ENCODE results near the gene PNMA6E.

The PNMA6E gene

DNA sequence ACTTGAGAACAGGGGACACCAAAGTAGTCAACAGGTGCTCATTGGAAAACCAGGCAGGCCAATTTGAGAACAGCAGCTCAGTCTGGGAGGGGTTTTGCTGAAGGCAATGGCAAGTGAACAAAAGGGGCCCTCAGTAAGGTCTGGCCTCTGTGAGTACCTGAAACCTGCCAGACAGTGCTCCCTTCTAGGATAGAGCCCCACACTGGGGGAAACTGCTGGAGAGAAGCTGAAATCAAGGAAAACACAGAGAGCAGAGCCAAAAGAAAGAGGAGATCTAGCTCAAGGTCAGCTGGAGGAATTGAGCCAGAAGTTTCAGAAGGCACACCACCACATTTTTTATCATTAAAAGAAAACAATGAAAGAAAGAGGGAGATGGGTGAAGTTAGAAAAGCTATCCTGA lies 28.2 kb downstream of the PNMA6E start:
- no peak for DNase-seq (ENCODE audit: low spot score)
- TF ChIP-seq, protein P1, sequence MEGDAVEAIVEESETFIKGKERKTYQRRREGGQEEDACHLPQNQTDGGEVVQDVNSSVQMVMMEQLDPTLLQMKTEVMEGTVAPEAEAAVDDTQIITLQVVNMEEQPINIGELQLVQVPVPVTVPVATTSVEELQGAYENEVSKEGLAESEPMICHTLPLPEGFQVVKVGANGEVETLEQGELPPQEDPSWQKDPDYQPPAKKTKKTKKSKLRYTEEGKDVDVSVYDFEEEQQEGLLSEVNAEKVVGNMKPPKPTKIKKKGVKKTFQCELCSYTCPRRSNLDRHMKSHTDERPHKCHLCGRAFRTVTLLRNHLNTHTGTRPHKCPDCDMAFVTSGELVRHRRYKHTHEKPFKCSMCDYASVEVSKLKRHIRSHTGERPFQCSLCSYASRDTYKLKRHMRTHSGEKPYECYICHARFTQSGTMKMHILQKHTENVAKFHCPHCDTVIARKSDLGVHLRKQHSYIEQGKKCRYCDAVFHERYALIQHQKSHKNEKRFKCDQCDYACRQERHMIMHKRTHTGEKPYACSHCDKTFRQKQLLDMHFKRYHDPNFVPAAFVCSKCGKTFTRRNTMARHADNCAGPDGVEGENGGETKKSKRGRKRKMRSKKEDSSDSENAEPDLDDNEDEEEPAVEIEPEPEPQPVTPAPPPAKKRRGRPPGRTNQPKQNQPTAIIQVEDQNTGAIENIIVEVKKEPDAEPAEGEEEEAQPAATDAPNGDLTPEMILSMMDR (IDR thresholded peaks at IDR 0.05; ENCODE audit: extremely low read depth, missing control alignments) = no peak

DNA sequence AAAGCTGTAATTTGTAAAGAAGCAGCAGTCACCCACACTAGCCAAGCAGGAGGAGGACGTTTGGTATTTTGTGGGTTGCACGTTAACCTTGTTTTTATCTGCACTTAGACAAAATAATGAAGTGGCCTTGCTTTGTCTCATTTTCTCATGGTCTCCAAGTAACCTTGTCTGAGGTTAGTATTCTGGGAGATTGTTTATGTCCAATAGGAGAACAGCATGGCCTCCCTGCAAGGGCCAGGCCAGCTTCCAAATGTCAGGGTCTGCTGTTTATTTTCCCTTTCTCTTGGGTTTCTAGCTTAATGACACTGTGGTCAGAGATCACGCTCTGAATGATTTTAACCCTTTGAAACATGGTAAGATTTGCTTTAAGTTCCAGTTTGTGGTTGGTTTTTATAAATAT lies 29.9 kb downstream of the PNMA6E start:
- TF ChIP-seq, protein P1 (IDR thresholded peaks at IDR 0.05; ENCODE audit: extremely low read depth, missing control alignments) = no peak
- DNase-seq (ENCODE audit: low spot score) = no peak

DNA sequence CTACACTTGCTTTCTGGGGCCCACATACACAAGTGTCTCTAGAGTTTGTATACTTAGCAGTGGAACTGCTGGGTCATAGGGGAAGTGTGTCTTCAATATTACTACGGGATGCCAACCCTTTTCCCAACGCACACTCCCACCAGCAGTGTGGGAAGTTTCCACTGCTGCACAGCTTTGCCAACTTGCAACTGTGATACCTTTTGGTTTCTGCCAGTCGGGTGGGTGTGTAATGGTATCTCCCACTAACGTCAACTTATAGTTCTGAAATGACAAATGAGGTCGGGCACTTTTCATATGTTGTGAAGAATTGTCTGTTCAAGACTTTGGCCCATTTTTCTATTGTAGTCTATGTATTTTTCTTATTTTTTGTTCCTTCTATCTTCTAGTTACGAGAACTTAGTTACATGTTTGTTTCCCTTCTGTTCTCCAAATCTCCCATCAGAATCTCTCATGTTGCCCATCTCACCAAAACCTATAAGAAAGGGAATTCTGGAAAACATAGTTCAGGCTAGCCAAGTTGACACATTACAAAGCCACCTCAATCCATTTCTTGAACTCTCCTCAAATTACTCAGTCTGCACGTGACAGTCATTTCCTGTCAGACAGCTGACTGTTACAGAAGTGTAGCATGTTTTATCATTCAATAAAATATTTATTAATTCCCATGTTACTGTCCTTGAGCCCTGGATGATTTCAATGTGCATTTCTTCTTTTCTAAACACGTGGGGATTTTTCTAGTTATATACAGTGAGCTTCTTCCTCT lies 30.7 kb downstream of the PNMA6E start:
- DNase-seq (ENCODE audit: low spot score) = no peak
- TF ChIP-seq, protein P1 (IDR thresholded peaks at IDR 0.05; ENCODE audit: extremely low read depth, missing control alignments) = no peak

DNA sequence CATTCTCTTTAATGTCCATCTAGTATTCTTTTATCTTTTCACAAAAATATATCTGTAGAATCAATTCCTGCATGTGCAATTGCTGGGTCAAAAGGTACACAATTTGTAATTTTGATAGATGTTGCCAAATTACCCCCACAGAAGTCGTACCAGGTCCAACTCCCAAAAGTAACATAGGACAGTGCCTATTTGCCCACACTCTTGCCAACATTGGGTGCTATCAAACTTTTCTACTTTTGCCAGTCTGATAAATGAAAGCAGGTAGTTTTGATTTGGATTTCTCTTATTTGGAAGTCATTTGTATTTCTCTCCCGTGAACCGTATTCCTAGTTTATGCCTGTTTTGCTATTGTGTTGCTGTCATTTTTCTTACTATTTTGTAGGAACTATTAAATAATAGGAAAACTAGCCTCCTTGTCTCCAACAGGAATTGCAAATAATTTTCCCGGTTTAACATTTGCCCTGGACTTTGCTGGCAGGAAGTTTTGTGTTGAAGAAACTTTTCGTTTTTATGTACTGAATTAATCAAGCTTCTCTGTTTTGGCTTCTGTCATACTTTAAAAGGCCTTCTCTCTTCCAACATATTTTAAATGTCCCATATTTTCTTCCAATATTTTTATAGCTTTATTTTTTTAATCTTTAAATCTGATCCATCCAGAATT lies 34.1 kb downstream of the PNMA6E start:
- TF ChIP-seq, protein P1 (IDR thresholded peaks at IDR 0.05; ENCODE audit: extremely low read depth, missing control alignments) = no peak
- no peak for DNase-seq (ENCODE audit: low spot score)

DNA sequence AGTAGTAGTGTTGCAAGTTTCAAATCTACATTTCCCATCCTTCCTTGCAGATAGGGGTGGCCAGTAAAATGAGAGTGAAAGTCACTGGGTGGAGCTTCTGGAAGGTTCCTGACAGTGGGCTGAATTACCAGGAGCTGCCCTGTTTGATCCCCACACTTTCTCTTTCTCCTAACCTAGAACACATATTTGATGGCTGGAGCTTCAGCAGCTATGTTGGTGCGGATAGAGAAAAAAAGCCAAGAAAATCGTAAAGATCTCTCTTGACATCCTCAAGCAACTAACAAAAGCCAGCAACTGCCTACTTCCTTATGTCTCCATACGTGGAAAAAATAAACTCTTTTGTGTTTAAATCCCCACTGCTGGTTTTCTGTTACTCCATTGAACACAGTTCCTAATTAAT lies 35.0 kb downstream of the PNMA6E start:
- DNase-seq (ENCODE audit: low spot score) = no peak
- TF ChIP-seq, protein P1 (IDR thresholded peaks at IDR 0.05; ENCODE audit: extremely low read depth, missing control alignments) = no peak

DNA sequence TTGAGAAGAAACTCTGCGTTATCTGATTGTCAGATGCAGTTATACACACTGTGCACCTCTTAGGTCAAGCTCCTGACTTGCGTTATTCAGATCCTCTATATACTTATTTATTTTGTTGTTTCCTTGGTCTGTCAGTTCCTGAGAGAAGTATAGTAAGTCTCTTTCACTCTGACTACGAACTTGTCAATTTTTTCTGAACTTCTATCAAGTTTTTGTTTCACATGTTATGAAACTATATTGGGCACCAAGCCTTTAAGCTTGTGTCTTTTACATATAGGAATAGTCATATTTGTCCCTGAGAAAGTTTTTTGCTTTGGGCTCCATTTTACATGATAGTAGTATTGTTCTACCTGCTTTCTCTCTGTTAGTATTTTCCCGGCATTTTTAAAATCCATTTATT lies 35.5 kb downstream of the PNMA6E start:
- TF ChIP-seq, protein P1 (IDR thresholded peaks at IDR 0.05; ENCODE audit: extremely low read depth, missing control alignments) = no peak
- no peak for DNase-seq (ENCODE audit: low spot score)

DNA sequence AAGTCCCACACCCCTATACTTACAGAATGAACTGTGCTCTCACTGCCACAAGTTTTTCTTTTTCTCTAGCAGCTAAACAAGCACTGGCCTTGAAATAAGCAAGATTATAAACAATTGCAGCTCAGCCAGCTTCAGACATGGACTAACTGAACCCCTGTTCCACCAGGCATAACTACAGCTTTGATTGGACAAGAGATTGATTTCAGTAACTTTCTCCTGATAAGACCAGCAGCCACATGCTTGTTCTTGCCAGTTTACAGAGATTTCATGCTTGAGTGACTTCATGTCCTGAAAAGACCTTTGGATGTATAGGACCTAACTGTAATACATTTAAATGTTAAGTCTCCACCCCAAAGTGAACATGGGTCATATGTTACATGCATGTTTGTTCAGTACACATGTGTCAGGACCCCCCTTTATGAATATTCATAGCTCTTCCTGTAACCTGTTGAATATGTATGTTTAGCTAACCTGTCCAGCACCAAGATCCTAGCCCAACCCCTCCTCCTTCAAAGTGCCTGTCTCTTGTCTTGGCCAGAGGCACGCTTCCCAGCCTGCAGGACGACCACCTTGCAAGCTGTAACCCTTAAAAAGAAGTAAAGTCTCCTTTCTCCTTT lies 39.3 kb downstream of the PNMA6E start:
- TF ChIP-seq, protein P1 (IDR thresholded peaks at IDR 0.05; ENCODE audit: extremely low read depth, missing control alignments) = no peak
- no peak for DNase-seq (ENCODE audit: low spot score)
